SK-N-MC (cell line): ENCODE results near the gene CAMKV.

Source experiments
- EZH2 ChIP-seq: fragments of 200-600 bp; sonication (generic); IDR thresholded peaks from one replicate; pipeline ENCODE4 v1.6.1; 2017; ENCODE audit warnings: antibody characterized with exemption
- FOXP2 ChIP-seq: optimal IDR thresholded peaks from 2 replicates; pipeline ENCODE3; 2011; ENCODE audit warnings: mild to moderate bottlenecking, moderate library complexity; ENCODE audit not compliant: insufficient read depth; ENCODE audit errors: extremely low read length, control extremely low read depth
- POLR2AphosphoS5 ChIP-seq: IDR thresholded peaks from 2 replicates; pipeline ENCODE4 v1.6.1; 2012; ENCODE audit warnings: mild to moderate bottlenecking, low read depth, low read length, borderline replicate concordance

- TF ChIP-seq POLR2AphosphoS5 (no peak), EZH2 (no peak), FOXP2 (no peak)
Observed at GRCh38 chr3:49844464-49845183, 25.1 kb downstream of the CAMKV start.
